ENCODE results near the gene LAMA1.

LAMA1 gene

GRCh38 chr18:6983366-6983765, 134.2 kb downstream of the LAMA1 start:
- DNase-seq (ENCODE audit: low spot score) = no peak

GRCh38 chr18:6982398-6982797, 135.2 kb downstream of the LAMA1 start:
- no peak for DNase-seq (ENCODE audit: low spot score)

GRCh38 chr18:6980363-6980762, 137.2 kb downstream of the LAMA1 start:
- DNase-seq (ENCODE audit: low spot score) = no peak

- no peak for DNase-seq (ENCODE audit: low spot score)
These were observed 137.6 kb downstream of the LAMA1 start for GRCh38 chr18:6979954-6980353.

GRCh38 chr18:6976935-6977334, 140.7 kb downstream of the LAMA1 start:
- no peak for DNase-seq (ENCODE audit: low spot score)

GRCh38 chr18:6975084-6975483, 142.5 kb downstream of the LAMA1 start:
- DNase-seq (ENCODE audit: low spot score) = no peak

- no peak for DNase-seq (ENCODE audit: low spot score)
These were observed 145.6 kb downstream of the LAMA1 start for GRCh38 chr18:6971823-6972478.

GRCh38 chr18:6963452-6964097, 154.0 kb downstream of the LAMA1 start:
- DNase-seq (ENCODE audit: low spot score) = no peak

- DNase-seq (ENCODE audit: low spot score) = no peak
These were observed 154.8 kb downstream of the LAMA1 start for GRCh38 chr18:6962571-6963451.

- DNase-seq (ENCODE audit: low spot score) = no peak
These were observed 156.3 kb downstream of the LAMA1 start for GRCh38 chr18:6961331-6961730.

GRCh38 chr18:6960656-6961055, 156.9 kb downstream of the LAMA1 start:
- no peak for DNase-seq (ENCODE audit: low spot score)

- DNase-seq (ENCODE audit: low spot score) = no peak
These were observed 157.5 kb downstream of the LAMA1 start for GRCh38 chr18:6960124-6960523.

GRCh38 chr18:6959110-6959509, 158.5 kb downstream of the LAMA1 start:
- DNase-seq (ENCODE audit: low spot score) = no peak

- no peak for DNase-seq (ENCODE audit: low spot score)
These were observed 160.6 kb downstream of the LAMA1 start for GRCh38 chr18:6956999-6957398.

- no peak for DNase-seq (ENCODE audit: low spot score)
These were observed 161.1 kb downstream of the LAMA1 start for GRCh38 chr18:6956495-6956894.

GRCh38 chr18:6955304-6955703, 162.3 kb downstream of the LAMA1 start:
- DNase-seq (ENCODE audit: low spot score) = no peak

GRCh38 chr18:6954501-6954900, 163.1 kb downstream of the LAMA1 start:
- no peak for DNase-seq (ENCODE audit: low spot score)

GRCh38 chr18:6951336-6952090, 166.1 kb downstream of the LAMA1 start:
- DNase-seq (ENCODE audit: low spot score) = no peak

- DNase-seq (ENCODE audit: low spot score) = no peak
These were observed 167.0 kb downstream of the LAMA1 start for GRCh38 chr18:6950641-6951040.

- DNase-seq (ENCODE audit: low spot score) = no peak
These were observed 167.6 kb downstream of the LAMA1 start for GRCh38 chr18:6949800-6950586.

GRCh38 chr18:6948281-6949055, 169.1 kb downstream of the LAMA1 start:
- no peak for DNase-seq (ENCODE audit: low spot score)
